HepG2 (cell line): ENCODE results near the gene CDH13. TPM values are rescaled to one million over a fixed set of nuclear protein-coding genes. Genes with fewer than 3 reads are reported as not detected.

ENCODE experiments used
- BCL3 ChIP-seq: sonication (generic); formaldehyde crosslinking; IDR thresholded peaks from 2 replicates; pipeline ENCODE4 v1.5.1; 2020; ENCODE audit warnings: mild to moderate bottlenecking, missing genetic modification reagents, moderate library complexity
- CBX5 ChIP-seq: sonication (generic); formaldehyde crosslinking; IDR thresholded peaks from 2 replicates; pipeline ENCODE4 v1.4.0; 2020; ENCODE audit warnings: missing genetic modification reagents, borderline replicate concordance
- ETS1 ChIP-seq: sonication (generic); formaldehyde crosslinking; IDR thresholded peaks from 2 replicates; pipeline ENCODE4 v1.4.0; 2020; ENCODE audit warnings: missing genetic modification reagents
- GATAD2A ChIP-seq: IDR thresholded peaks from 2 replicates; pipeline ENCODE4 v1.6.1; 2016
- HMGXB4 ChIP-seq, 2 experiments: sonication (generic) in 1 of 2; formaldehyde crosslinking in 1 of 2; IDR thresholded peaks; 2 replicates each; pipeline versions ENCODE4 v1.4.0 to v1.6.1; 2018 to 2020; ENCODE audit warnings: missing genetic modification reagents in 2 of 2, borderline replicate concordance in 1 of 2, low read depth in 1 of 2, mild to moderate bottlenecking in 1 of 2, missing biosample characterization in 1 of 2
- KAT2B ChIP-seq: fragments of 150-350 bp; IDR thresholded peaks from 2 replicates; pipeline ENCODE4 v1.6.1; 2014; ENCODE audit warnings: low read depth, low read length, borderline replicate concordance
- POGZ ChIP-seq: sonication (generic); formaldehyde crosslinking; IDR thresholded peaks from 2 replicates; pipeline ENCODE4 v1.4.0; 2020; ENCODE audit warnings: mild to moderate bottlenecking, missing genetic modification reagents
- SOX5 ChIP-seq: IDR thresholded peaks from 2 replicates; pipeline ENCODE4 v1.6.1; 2016; ENCODE audit warnings: borderline replicate concordance
- STAT5B ChIP-seq: sonication (generic); formaldehyde crosslinking; IDR thresholded peaks from 2 replicates; pipeline ENCODE4 v1.4.0; 2020; ENCODE audit warnings: missing genetic modification reagents
- TRIM22 ChIP-seq: fragments of 450-650 bp; IDR thresholded peaks from 2 replicates; pipeline ENCODE4 v1.6.1; 2017
- ZBTB44 ChIP-seq: sonication (generic); formaldehyde crosslinking; IDR thresholded peaks from 2 replicates; pipeline ENCODE4 v1.4.0; 2020; ENCODE audit warnings: missing genetic modification reagents
- ZNF160 ChIP-seq: sonication (generic); formaldehyde crosslinking; IDR thresholded peaks from 2 replicates; pipeline ENCODE4 v1.8.0; 2022; ENCODE audit warnings: mild to moderate bottlenecking, inconsistent platforms, missing genetic modification reagents
- ZNF274 ChIP-seq: sonication (generic); formaldehyde crosslinking; IDR thresholded peaks from 2 replicates; pipeline ENCODE4 v1.5.1; 2020; ENCODE audit warnings: mild to moderate bottlenecking, missing genetic modification reagents
- ZNF33A ChIP-seq: sonication (generic); formaldehyde crosslinking; IDR thresholded peaks from 2 replicates; pipeline ENCODE4 v1.5.1; 2020; ENCODE audit warnings: missing genetic modification reagents, mild to moderate bottlenecking, moderate library complexity, borderline replicate concordance
- ZNF512B ChIP-seq: sonication (generic); formaldehyde crosslinking; IDR thresholded peaks from 2 replicates; pipeline ENCODE4 v1.5.1; 2020; ENCODE audit warnings: missing genetic modification reagents, mild to moderate bottlenecking, borderline replicate concordance
- ZNF556 ChIP-seq: sonication (generic); formaldehyde crosslinking; IDR thresholded peaks from 2 replicates; pipeline ENCODE4 v1.4.0; 2020; ENCODE audit warnings: mild to moderate bottlenecking, missing genetic modification reagents, borderline replicate concordance
- ZNF75D ChIP-seq: sonication (generic); formaldehyde crosslinking; IDR thresholded peaks from 2 replicates; pipeline ENCODE4 v1.8.1; 2023; ENCODE audit warnings: missing genetic modification reagents, mild to moderate bottlenecking, borderline replicate concordance
- ZNF782 ChIP-seq: sonication (generic); formaldehyde crosslinking; IDR thresholded peaks from 2 replicates; pipeline ENCODE4 v1.4.0; 2020; ENCODE audit warnings: missing genetic modification reagents, mild to moderate bottlenecking, borderline replicate concordance
- polyA plus RNA-seq, 8 experiments: library from polyadenylated mRNA; depleted of rRNA in 3 of 8; stranded (reverse) in 7 of 8; unstranded in 1 of 8; fragments of >200 nt; fragmentation: Illumina TruSeq in 4 of 8; extraction: Trizol in 4 of 8; gene quantifications; 2 replicates each; pipeline versions ENCODE4 v1.2.1 to v1.2.3, GENCODE V29; 2011 to 2016; ENCODE audit warnings: low read depth in 4 of 8, missing spikeins in 1 of 8, mixed read lengths in 1 of 8; ENCODE audit not compliant: insufficient read depth in 1 of 8
- total RNA-seq, 5 experiments: library from RNA; depleted of rRNA; stranded (reverse); fragments of >200 nt; fragmentation: Illumina TruSeq; extraction: Trizol; gene quantifications; 2 replicates each; pipeline ENCODE4 v1.2.3, GENCODE V29; 2016; ENCODE audit warnings: low read depth in 1 of 5

Gene CDH13
- total and polyA plus RNA-seq, 2 of the 13 experiments (the other 11 are each of a cell fraction or from before 2014, with no cell fraction given) = not detected

GRCh38 chr16:83813823-83814658, 1187.3 kb downstream of the CDH13 start (continued):
- TF ChIP-seq TRIM22 = no peak
- TF ChIP-seq ZBTB44 = no peak
- no peak for TF ChIP-seq STAT5B (CRISPR knock-in tag)
- TF ChIP-seq CBX5 (CRISPR knock-in tag) = no peak
- TF ChIP-seq ZNF274 (CRISPR knock-in tag) = no peak
- TF ChIP-seq HMGXB4 (CRISPR knock-in tag; IDR thresholded peaks at IDR 0.05; ENCODE audit: borderline replicate concordance in 1 of 2, low read depth in 1 of 2) = peak in 1 of 2 experiments; percentile 53; a peak in 1 of 4 replicates
- TF ChIP-seq ZNF33A (CRISPR knock-in tag) = no peak
- TF ChIP-seq KAT2B = no peak
- TF ChIP-seq GATAD2A (CRISPR knock-in tag) = peak; percentile 78
- TF ChIP-seq SOX5 (CRISPR knock-in tag) = peak; percentile 87
- TF ChIP-seq ZNF75D (CRISPR knock-in tag) = no peak
- no peak for TF ChIP-seq ZNF556 (CRISPR knock-in tag)
- TF ChIP-seq ZNF512B (CRISPR knock-in tag) = no peak
- TF ChIP-seq POGZ (CRISPR knock-in tag) = 0 out of 2 replicates have a peak, but pooled peaks have one; percentile 29
- no peak for TF ChIP-seq ZNF782 (CRISPR knock-in tag)
- no peak for TF ChIP-seq ETS1
- no peak for TF ChIP-seq BCL3 (CRISPR knock-in tag)
- TF ChIP-seq ZNF160 (CRISPR knock-in tag) = no peak
